ENCODE measurements around the gene GAK.
"Not testable (repeated sequence)": the region's sequence is repeated elsewhere in the genome, so short reads cannot be mapped to it uniquely, and the experiment has no call there.

The GAK gene

DNA sequence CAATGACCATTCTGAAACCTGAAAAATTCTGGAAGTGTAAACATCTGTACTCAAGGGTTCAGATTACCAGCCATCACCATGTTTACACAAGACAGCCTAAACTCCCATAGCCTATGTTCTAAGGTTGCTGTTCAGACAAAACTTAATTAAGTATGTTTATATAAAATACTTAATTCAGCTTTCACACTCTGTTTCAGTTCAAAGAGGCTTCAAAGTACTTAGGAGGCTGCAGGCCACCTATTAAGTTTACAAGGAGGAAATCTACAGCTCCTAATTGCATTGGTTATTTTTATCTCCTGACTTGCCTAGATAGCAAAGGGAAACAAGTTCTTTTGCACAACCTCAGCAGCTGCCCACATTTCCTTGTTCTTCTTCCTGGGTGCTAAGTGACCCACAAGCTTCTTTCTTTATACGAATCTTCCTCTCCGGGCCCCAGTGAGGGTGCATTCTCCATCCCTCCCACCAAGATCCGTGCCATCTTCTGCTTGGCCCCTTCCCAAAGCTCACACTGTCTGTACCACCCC lies 2.0 kb downstream of the GAK start:
- Mint-ChIP-seq H3K36me3 (peaks cover 15% of the 10 kb centered on the region), H3K9me3 (no peaks in the 10 kb centered on the region), H3K27me3 (no peaks in the 10 kb centered on the region), H3K27ac (peak overlapping the region; percentile 96), H3K4me3 (peak overlapping the region; percentile 96), H3K4me1 (peaks cover 52% of the 10 kb centered on the region)
- DNase-seq = peak; percentile 34
- CTCF ChIA-PET = interaction anchor here (1.1 to 1.3 kb wide), 2 partner anchors 9 to 187 kb away, joined by 4 to 8 read pairs; no protein-coding TSS in a partner anchor

DNA sequence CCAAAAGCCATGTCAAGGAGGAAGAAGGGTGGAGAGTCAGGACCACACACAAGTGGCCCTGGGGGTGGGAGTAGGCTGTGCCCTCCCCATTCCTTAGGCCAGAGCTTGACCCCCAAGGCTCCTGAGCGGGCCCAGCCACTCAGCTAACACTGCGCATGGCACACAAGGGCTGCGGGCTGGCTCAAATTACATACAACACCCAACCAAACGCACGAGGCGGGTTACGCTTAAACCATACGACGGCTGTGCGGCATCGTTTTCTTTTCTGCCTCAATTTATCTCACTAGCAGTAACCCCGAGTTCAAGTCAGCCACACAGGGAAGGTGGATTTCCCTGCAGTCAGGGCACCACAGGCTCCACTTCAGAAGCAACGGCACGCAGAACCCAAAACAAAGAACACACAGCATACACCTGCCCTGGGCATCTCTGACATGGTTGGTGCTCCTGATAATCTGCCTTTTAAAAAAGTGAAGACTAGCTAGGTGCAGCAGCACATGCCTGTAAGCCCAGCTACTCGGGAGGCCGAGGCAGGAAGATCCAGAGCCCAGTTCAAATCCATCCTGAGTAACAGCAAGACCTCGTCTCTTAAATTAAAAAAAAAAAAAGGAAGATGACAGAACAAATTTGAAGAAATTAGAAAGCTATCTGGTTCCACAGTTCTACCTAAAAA lies 2.9 kb downstream of the GAK start:
- peaks cover 60% of the 10 kb centered on the region for H3K4me1 Mint-ChIP-seq
- CTCF ChIA-PET = interaction anchor here (1.1 kb wide), 1 partner anchor 8 kb away, joined by 4 read pairs; no protein-coding TSS in a partner anchor

GRCh38 chr4:927566-927965 lies 4.5 kb downstream of the GAK start:
- CTCF ChIA-PET, DNase-seq, H3K9me3 Mint-ChIP-seq, H3K27ac Mint-ChIP-seq, H3K27me3 Mint-ChIP-seq, H3K4me3 Mint-ChIP-seq: not testable (repeated sequence)
- Mint-ChIP-seq H3K4me1 (peaks cover 57% of the 10 kb centered on the region), H3K36me3 (peaks cover 21% of the 10 kb centered on the region)

More for the DNA sequence above, 2.9 kb downstream of the GAK start:
- Mint-ChIP-seq H3K27me3 (no peaks in the 10 kb centered on the region), H3K9me3 (no peaks in the 10 kb centered on the region), H3K36me3 (peaks cover 18% of the 10 kb centered on the region), H3K27ac (peak overlapping the region; percentile 45), H3K4me3 (peak overlapping the region; percentile 28)
- no peak for DNase-seq

GRCh38 chr4:926538-926937 lies 5.6 kb downstream of the GAK start:
- Mint-ChIP-seq H3K36me3 (peaks cover 28% of the 10 kb centered on the region), H3K4me3 (no peak overlapping the region), H3K27me3 (no peaks in the 10 kb centered on the region), H3K9me3 (no peaks in the 10 kb centered on the region), H3K4me1 (peaks cover 63% of the 10 kb centered on the region), H3K27ac (no peak overlapping the region)
- CTCF ChIA-PET = no interaction called here
- no peak for DNase-seq

DNA sequence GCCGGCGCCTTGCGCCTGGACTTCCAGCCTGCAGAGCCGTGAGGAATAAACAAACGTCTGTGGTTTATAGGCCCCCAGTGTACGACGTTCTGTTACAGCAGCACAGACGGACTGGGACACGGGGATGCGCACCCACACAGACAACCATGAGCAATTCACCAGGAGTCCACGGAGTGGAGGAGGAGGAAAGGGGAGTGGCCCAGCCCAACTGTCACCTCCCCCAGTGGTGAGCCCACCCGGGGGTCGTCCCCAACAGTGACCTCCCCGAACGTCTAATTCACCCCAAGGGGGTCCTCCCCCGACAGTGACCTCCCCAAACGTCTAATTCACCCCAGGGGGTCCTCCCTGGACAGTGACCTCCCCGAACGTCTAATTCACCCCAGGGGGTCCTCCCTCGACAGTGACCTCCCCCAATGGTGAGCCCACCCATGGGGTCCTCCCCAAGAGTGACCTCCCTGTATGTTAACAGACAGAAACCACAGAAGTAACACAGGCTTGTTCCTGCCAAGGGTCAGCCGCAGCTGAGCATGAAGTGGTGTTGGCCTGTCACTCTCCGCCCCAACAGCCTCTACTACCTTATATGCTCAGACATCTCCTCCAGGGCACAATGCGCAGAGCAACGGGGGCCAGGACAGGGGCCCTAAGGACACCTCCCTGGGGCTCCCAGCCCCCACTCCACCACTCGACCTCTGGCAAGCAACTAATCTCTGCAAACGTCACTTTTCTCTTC lies 6.2 kb downstream of the GAK start:
- peaks cover 26% of the 10 kb centered on the region for H3K36me3 Mint-ChIP-seq
- H3K9me3 Mint-ChIP-seq = no peaks in the 10 kb centered on the region
- no peaks in the 10 kb centered on the region for H3K27me3 Mint-ChIP-seq
- no peak for DNase-seq
- no peak overlapping the region for H3K27ac Mint-ChIP-seq
- no peak overlapping the region for H3K4me3 Mint-ChIP-seq
- CTCF ChIA-PET = no interaction called here
- H3K4me1 Mint-ChIP-seq = peaks cover 62% of the 10 kb centered on the region

DNA sequence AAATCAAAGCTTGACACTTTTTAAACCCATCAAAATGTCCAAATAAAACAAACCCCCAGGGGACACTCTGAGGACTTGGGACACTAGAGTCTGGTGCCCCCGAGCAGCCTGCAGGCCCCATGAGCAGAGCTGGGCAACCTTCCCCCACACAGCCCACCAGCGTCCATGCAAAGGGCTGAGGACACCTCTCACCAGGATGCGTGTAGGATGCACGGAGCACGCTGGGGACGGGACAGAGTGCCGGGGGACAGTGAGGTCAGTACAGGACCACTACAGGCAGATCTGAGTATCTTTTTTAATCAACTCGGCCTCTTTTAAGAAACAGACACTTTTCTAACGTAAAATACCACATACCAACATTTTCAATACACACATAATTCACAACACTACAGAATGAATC lies 6.9 kb downstream of the GAK start:
- CTCF ChIA-PET = no interaction called here
- Mint-ChIP-seq H3K27me3 (no peaks in the 10 kb centered on the region), H3K4me1 (peaks cover 54% of the 10 kb centered on the region), H3K4me3 (no peak overlapping the region), H3K36me3 (peaks cover 28% of the 10 kb centered on the region), H3K27ac (peak overlapping the region; percentile 42), H3K9me3 (no peaks in the 10 kb centered on the region)
- DNase-seq = no peak

- peaks cover 47% of the 10 kb centered on the region for H3K4me1 Mint-ChIP-seq
- peaks cover 34% of the 10 kb centered on the region for H3K36me3 Mint-ChIP-seq
- no peak overlapping the region for H3K27ac Mint-ChIP-seq
- no peaks in the 10 kb centered on the region for H3K27me3 Mint-ChIP-seq
- DNase-seq = no peak
- no peaks in the 10 kb centered on the region for H3K9me3 Mint-ChIP-seq
- CTCF ChIA-PET = interaction anchor here (0.7 kb wide), 1 partner anchor 1086 kb away, joined by 3 read pairs; no protein-coding TSS in a partner anchor
- H3K4me3 Mint-ChIP-seq = no peak overlapping the region
These were observed 7.7 kb downstream of the GAK start for GRCh38 chr4:924107-925096.

DNA sequence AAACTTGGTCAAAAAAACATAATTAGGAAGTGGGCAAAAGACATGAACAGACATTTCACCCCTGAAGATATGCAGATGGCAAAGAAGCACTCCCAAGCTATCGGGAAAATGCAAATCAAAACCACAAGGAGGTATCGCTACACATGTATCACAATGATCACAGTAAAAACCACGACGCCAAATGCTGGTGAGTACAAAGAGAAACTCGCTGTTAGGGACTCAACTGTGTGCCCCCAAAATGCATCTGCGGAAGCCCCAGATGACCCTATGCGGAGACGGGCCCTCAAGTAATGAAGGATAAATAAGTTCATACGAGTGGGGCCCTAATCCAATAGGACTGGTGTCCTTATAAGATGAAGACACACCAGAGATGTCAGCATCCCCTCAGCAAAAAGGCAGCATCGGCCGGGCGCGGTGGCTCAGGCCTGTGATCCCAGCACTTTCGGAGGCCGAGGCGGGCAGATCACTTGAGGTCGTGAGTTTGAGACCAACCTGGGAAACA lies 10.2 kb downstream of the GAK start:
- peaks cover 9% of the 10 kb centered on the region for H3K9me3 Mint-ChIP-seq
- H3K36me3 Mint-ChIP-seq = peaks cover 43% of the 10 kb centered on the region
- no peak overlapping the region for H3K4me3 Mint-ChIP-seq
- H3K27me3 Mint-ChIP-seq = no peaks in the 10 kb centered on the region
- DNase-seq = no peak
- H3K27ac Mint-ChIP-seq = no peak overlapping the region
- peaks cover 45% of the 10 kb centered on the region for H3K4me1 Mint-ChIP-seq
- CTCF ChIA-PET = no interaction called here

- H3K27me3 Mint-ChIP-seq, CTCF ChIA-PET, H3K9me3 Mint-ChIP-seq, H3K4me3 Mint-ChIP-seq, H3K27ac Mint-ChIP-seq, DNase-seq: not testable (repeated sequence)
- Mint-ChIP-seq H3K36me3 (peaks cover 34% of the 10 kb centered on the region), H3K4me1 (peaks cover 43% of the 10 kb centered on the region)
These were observed 13.0 kb downstream of the GAK start for GRCh38 chr4:919004-919680.

GRCh38 chr4:918591-918990 lies 13.5 kb downstream of the GAK start:
- H3K4me3 Mint-ChIP-seq, CTCF ChIA-PET, H3K9me3 Mint-ChIP-seq, DNase-seq, H3K27ac Mint-ChIP-seq, H3K27me3 Mint-ChIP-seq: not testable (repeated sequence)
- Mint-ChIP-seq H3K36me3 (peaks cover 34% of the 10 kb centered on the region), H3K4me1 (peaks cover 42% of the 10 kb centered on the region)

DNA sequence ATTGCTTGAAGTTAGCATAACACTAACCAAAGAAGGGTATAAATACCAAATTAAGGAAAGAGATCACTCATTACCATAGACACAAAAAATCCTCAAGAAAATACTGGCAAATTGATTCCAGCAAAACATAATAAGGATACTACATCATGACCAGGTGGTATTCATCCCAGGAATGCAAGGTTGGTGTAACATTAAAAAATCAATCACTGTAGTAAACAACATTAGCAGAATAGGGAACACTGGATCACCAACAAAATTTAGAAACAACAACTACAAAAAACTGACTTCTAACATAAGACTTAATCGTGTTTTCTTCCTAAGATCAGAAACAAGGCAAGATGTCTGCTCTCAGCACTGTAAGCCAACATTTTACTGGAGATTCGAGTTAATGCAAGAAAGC lies 14.1 kb downstream of the GAK start:
- CTCF ChIA-PET = no interaction called here
- no peaks in the 10 kb centered on the region for H3K27me3 Mint-ChIP-seq

GRCh38 chr4:917466-917865 lies 14.7 kb downstream of the GAK start:
- Mint-ChIP-seq H3K4me3 (no peak overlapping the region), H3K27me3 (no peaks in the 10 kb centered on the region), H3K9me3 (peaks cover 9% of the 10 kb centered on the region), H3K27ac (no peak overlapping the region), H3K4me1 (peaks cover 36% of the 10 kb centered on the region), H3K36me3 (peaks cover 30% of the 10 kb centered on the region)
- CTCF ChIA-PET = no interaction called here
- no peak for DNase-seq

More for the DNA sequence above, 14.1 kb downstream of the GAK start:
- no peak for DNase-seq
- Mint-ChIP-seq H3K36me3 (peaks cover 34% of the 10 kb centered on the region), H3K4me3 (no peak overlapping the region), H3K4me1 (peaks cover 41% of the 10 kb centered on the region), H3K27ac (no peak overlapping the region), H3K9me3 (peaks cover 9% of the 10 kb centered on the region)

DNA sequence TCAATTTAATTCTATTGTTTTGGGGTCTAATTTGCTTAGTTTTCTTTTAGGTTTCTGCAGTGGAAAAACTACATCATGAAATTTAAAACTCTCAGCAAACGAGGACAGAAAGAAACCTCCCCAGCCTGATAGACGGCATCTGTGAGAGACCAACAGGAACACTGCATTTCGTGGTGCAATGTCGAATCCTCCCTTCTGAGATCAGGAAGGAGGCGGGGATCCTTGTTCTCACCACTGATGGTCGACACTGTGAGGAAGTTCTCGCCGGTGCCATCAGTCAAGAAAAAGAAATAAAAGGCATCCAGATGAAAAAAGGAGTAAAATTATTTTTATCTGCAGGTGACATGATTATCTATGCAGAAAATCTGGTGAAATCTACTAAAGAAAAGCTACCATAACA lies 16.5 kb downstream of the GAK start:
- H3K9me3 Mint-ChIP-seq = peaks cover 9% of the 10 kb centered on the region
- H3K27ac Mint-ChIP-seq = no peak overlapping the region
- no peak overlapping the region for H3K4me3 Mint-ChIP-seq
- CTCF ChIA-PET = no interaction called here
- peaks cover 23% of the 10 kb centered on the region for H3K4me1 Mint-ChIP-seq
- peaks cover 29% of the 10 kb centered on the region for H3K36me3 Mint-ChIP-seq
- H3K27me3 Mint-ChIP-seq = no peaks in the 10 kb centered on the region
- peak; percentile 29 for DNase-seq
